IMR-90 (cell line): ENCODE results near the gene TTC9C.

Experiments used
- BHLHE40 ChIP-seq: fragments of 150-350 bp; IDR thresholded peaks from 2 replicates; pipeline ENCODE4 v1.6.1; 2016; ENCODE audit warnings: mild to moderate bottlenecking, low read depth, low read length
- CEBPB ChIP-seq: IDR thresholded peaks from 2 replicates; pipeline ENCODE4 v1.6.1; 2012; ENCODE audit warnings: low read depth, low read length, improper control_type of control experiment
- MAZ ChIP-seq: IDR thresholded peaks from 2 replicates; pipeline ENCODE4 v1.6.1; 2012; ENCODE audit warnings: low read depth, mild to moderate bottlenecking, low read length, improper control_type of control experiment, moderate library complexity, borderline replicate concordance
- POLR2A ChIP-seq: IDR thresholded peaks from 2 replicates; pipeline ENCODE4 v1.6.1; 2012; ENCODE audit warnings: mild to moderate bottlenecking, low read depth, low read length
- RAD21 ChIP-seq: IDR thresholded peaks from 2 replicates; pipeline ENCODE4 v1.6.1; 2012; ENCODE audit warnings: low read length, improper control_type of control experiment
- RFX5 ChIP-seq: IDR thresholded peaks from 2 replicates; pipeline ENCODE4 v1.8.0; 2012; ENCODE audit warnings: low read depth, mild to moderate bottlenecking, low read length, moderate library complexity
- USF2 ChIP-seq: fragments of 150-350 bp; IDR thresholded peaks from 2 replicates; pipeline ENCODE4 v1.6.1; 2017; ENCODE audit warnings: mild to moderate bottlenecking, antibody characterized with exemption, low read length, low read depth
- TF ChIP-seq, protein P1 (sequence below): conservative IDR thresholded peaks from 2 replicates; pipeline ENCODE4 v1.5.1; 2012; ENCODE audit warnings: mild to moderate bottlenecking, low read depth, low read length, improper control_type of control experiment

DNA sequence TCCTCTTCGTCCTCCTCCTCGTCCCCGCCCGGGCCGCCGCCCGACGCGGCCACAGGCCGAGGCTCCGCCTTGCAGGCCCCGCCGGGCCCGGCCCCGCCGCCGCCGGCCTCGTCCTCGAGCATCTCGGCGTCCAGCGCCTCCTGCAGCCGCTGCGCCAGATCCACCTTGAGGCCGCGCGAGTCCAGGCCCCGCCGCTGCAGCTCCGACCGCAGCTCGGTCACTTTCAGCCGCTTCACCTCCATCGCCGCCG is 1.4 kb upstream of the TTC9C start:
- no peak for TF ChIP-seq POLR2A
- TF ChIP-seq CEBPB = no peak
- TF ChIP-seq, protein P1, sequence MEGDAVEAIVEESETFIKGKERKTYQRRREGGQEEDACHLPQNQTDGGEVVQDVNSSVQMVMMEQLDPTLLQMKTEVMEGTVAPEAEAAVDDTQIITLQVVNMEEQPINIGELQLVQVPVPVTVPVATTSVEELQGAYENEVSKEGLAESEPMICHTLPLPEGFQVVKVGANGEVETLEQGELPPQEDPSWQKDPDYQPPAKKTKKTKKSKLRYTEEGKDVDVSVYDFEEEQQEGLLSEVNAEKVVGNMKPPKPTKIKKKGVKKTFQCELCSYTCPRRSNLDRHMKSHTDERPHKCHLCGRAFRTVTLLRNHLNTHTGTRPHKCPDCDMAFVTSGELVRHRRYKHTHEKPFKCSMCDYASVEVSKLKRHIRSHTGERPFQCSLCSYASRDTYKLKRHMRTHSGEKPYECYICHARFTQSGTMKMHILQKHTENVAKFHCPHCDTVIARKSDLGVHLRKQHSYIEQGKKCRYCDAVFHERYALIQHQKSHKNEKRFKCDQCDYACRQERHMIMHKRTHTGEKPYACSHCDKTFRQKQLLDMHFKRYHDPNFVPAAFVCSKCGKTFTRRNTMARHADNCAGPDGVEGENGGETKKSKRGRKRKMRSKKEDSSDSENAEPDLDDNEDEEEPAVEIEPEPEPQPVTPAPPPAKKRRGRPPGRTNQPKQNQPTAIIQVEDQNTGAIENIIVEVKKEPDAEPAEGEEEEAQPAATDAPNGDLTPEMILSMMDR = 0 out of 2 replicates have a peak, but pooled peaks have one; percentile 5
- no peak for TF ChIP-seq RFX5
- no peak for TF ChIP-seq MAZ
- TF ChIP-seq BHLHE40 = no peak
- no peak for TF ChIP-seq USF2
- TF ChIP-seq RAD21 = no peak
